HG03045 (cell line): ENCODE data around the gene ACAN.

Experiments
- ATAC-seq: cut with Tn5 transposase; IDR thresholded peaks from one replicate; pipeline ENCODE4 v1.9.1; 2021; ENCODE audit warnings: mild to moderate bottlenecking, moderate library complexity; ENCODE audit not compliant: unreplicated experiment

Gene ACAN

GRCh38 chr15:88803241-88803919 lies at the start of gene ACAN:
Gene ACAN, plus strand, starts transcription at chr15:88803436. Its CDS starts 32,771 bp downstream, at chr15:88836207.
- ATAC-seq = no peak

DNA sequence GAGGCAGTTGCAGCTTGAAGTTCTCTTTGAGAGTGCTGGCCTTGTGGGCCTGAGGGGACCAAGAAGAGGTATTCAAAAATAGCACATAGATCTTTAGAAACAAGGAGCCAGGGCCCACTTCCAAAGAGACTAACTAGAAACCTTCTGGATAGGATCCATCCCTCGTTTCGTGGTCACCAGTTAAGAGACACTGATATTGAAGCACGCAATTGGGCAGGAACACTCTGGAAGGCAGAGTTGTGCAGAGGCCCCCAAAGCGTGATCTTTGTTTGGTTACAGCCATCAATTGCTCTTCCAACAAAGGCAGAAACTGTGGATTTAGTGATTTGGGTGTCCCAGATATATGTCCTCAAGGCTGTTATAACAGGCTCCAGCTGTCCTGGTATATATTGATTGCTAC lies 46.7 kb upstream of the ACAN start:
- ATAC-seq = no peak

DNA sequence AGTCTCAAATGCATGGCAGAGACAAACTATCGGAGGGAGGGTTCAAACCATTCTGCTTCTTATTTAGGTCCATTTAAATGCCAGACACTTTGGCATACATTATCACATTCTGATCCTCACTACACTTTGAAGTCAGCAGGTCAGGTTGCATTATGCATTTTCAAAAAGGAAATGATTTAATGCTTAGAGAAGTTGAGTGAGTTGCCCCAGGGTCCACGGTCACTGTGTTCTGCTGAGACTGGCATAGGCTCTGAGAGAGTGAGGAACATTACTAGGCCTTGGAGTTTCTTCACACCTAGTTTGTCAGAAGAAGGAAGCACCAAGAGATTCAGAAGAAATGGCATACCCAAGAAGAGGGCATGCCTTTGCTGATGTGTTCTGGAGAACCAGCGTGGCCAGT lies 46.3 kb upstream of the ACAN start:
- ATAC-seq = no peak

DNA sequence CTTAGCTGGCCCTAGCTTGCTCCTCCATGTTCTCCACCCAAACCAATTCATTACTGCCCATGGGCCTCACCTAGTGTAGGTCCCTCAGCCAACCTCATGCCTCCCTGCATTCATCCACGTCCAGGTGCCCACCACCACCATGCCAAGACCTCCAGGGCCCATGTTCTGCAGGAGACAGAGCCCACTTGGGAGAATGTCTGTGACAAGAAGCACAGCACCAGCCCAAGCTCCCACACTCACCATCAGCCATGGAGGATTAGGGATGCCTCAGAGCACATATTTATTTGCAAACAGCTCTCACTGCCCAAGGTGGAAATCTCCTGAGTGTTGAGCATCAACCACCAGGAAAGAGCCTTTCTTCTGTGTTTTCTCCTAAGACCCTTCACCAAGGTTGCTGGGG lies 43.4 kb upstream of the ACAN start:
- no peak for ATAC-seq

- ATAC-seq = no peak
Observed at GRCh38 chr15:88764448-88764847, 38.8 kb upstream of the ACAN start.

DNA sequence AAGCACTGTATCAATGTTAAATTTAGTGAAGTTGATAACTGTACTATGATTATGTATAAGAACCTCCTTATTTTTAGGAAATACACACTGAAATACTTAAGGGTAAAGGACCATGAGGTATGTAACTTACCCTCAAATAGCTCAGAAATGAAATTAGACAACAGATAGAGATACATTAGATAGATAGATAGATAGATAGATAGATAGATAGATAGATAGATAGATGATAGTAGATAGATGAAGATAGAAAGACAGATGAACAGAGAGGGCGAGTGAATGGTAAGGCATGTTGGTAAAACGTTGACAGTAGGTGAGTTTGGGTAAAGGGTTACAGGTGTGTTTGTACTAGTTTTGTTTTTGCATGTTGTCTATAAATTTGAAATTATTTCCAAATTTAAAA lies 38.0 kb upstream of the ACAN start:
- no peak for ATAC-seq

GRCh38 chr15:88769161-88769971 lies 33.9 kb upstream of the ACAN start:
- no peak for ATAC-seq

- no peak for ATAC-seq
Observed at GRCh38 chr15:88775776-88776175, 27.5 kb upstream of the ACAN start.

GRCh38 chr15:88776646-88777045 lies 26.6 kb upstream of the ACAN start:
- ATAC-seq = no peak

GRCh38 chr15:88779944-88780343 lies 23.3 kb upstream of the ACAN start:
- ATAC-seq = no peak

GRCh38 chr15:88782465-88782864 lies 20.8 kb upstream of the ACAN start:
- ATAC-seq = no peak

GRCh38 chr15:88785217-88785616 lies 18.0 kb upstream of the ACAN start:
- ATAC-seq = no peak

GRCh38 chr15:88788036-88788435 lies 15.2 kb upstream of the ACAN start:
- no peak for ATAC-seq

GRCh38 chr15:88788816-88789215 lies 14.4 kb upstream of the ACAN start:
- ATAC-seq = no peak

- ATAC-seq = no peak
Observed at GRCh38 chr15:88790486-88790885, 12.8 kb upstream of the ACAN start.

- no peak for ATAC-seq
Observed at GRCh38 chr15:88791637-88792036, 11.6 kb upstream of the ACAN start.

GRCh38 chr15:88792342-88793282 lies 10.6 kb upstream of the ACAN start:
- no peak for ATAC-seq

DNA sequence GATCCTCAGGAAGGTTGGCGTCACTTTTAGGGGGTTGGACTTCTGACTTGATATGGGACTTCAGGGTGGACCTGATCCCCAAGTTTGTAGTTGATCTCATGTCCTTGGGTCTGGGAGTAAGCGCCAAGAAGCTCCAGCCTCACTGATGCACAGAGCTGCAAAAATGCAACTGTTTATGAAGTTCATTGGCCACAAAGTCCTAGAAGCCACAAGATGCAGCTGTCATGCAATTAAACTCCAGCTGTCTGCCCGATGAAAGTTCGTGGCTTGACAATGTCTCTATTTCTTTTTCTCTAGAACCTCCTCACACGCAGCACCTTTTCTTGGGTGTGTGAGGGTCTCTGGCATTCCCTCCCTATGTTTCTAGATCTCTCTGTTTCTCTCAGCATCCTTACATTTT lies 9.2 kb upstream of the ACAN start:
- ATAC-seq = no peak

GRCh38 chr15:88797663-88798339 lies 5.4 kb upstream of the ACAN start:
- no peak for ATAC-seq

DNA sequence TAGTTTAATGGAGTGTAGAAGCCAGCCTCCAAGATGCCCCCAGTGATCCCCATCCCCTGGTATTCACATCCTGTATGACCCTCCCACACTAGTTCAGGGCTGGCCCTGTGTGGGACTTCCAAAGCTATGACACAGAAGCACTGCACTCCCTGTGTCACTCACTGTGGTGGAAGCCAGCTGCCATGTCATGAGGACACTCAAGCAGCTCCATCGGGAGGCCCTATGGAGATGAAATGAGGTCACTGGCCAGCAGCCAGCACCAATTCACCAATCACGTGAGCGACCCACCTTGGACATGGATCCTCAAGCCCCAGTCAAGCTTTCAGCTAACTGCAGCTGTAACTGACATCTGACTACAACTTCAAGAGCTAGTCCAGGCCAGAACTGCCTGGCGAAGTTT lies 3.9 kb upstream of the ACAN start:
- ATAC-seq = no peak

- no peak for ATAC-seq
Observed at GRCh38 chr15:88800026-88800425, 3.2 kb upstream of the ACAN start.
